K562 (cell line): ENCODE data around the gene SATB2. TPM values are rescaled to one million over a fixed set of nuclear protein-coding genes. Genes with fewer than 3 reads are reported as not detected.

Experiments
- ARHGAP35 ChIP-seq: fragments of 450-650 bp; IDR thresholded peaks from 2 replicates; pipeline ENCODE4 v1.6.1; 2018; ENCODE audit not compliant: partially characterized antibody
- BRD4 ChIP-seq: fragments of 200-600 bp; sonication (generic); IDR thresholded peaks from 2 replicates; pipeline ENCODE4 v1.6.1; 2017; ENCODE audit warnings: inconsistent platforms
- FIP1L1 ChIP-seq: fragments of 200-400 bp; formaldehyde crosslinking; IDR thresholded peaks from 2 replicates; pipeline ENCODE4 v1.6.1; 2018; ENCODE audit warnings: mild to moderate bottlenecking, low read depth, low read length; ENCODE audit not compliant: poor library complexity, severe bottlenecking
- HDAC1 ChIP-seq, 2 experiments: fragments of 450-650 bp; IDR thresholded peaks; 2 replicates each; pipeline ENCODE4 v1.6.1; 2016 to 2017; ENCODE audit warnings: inconsistent platforms in 1 of 2, mild to moderate bottlenecking in 1 of 2, moderate library complexity in 1 of 2
- HNRNPUL1 ChIP-seq: fragments of 200-400 bp; formaldehyde crosslinking; IDR thresholded peaks from 2 replicates; pipeline ENCODE4 v1.6.1; 2017; ENCODE audit warnings: low read length
- ILF3 ChIP-seq: fragments of 450-650 bp; IDR thresholded peaks from 2 replicates; pipeline ENCODE4 v1.6.1; 2018; ENCODE audit warnings: antibody characterized with exemption, mild to moderate bottlenecking, moderate library complexity, borderline replicate concordance
- IRF2 ChIP-seq: sonication (generic); formaldehyde crosslinking; IDR thresholded peaks from 2 replicates; pipeline ENCODE4 v1.8.1; 2022; ENCODE audit warnings: mild to moderate bottlenecking, missing genetic modification reagents
- IRF9 ChIP-seq: fragments of 450-650 bp; IDR thresholded peaks from 2 replicates; pipeline ENCODE4 v1.6.1; 2016; ENCODE audit warnings: missing biosample characterization, missing genetic modification characterization
- NCOA1 ChIP-seq: fragments of 450-650 bp; IDR thresholded peaks from 2 replicates; pipeline ENCODE4 v1.6.1; 2016; ENCODE audit warnings: low read depth
- PHF8 ChIP-seq: fragments of 200-600 bp; sonication (generic); IDR thresholded peaks from 2 replicates; pipeline ENCODE4 v1.6.1; 2012; ENCODE audit warnings: mixed run types, mild to moderate bottlenecking, inconsistent platforms, low read length, moderate library complexity, borderline replicate concordance
- PREB ChIP-seq: sonication (generic); formaldehyde crosslinking; IDR thresholded peaks from 2 replicates; pipeline ENCODE4 v1.8.1; 2023; ENCODE audit warnings: mild to moderate bottlenecking, missing genetic modification reagents
- RBM22 ChIP-seq: fragments of 200-400 bp; formaldehyde crosslinking; IDR thresholded peaks from 2 replicates; pipeline ENCODE4 v1.6.1; 2018; ENCODE audit warnings: low read length, low read depth; ENCODE audit not compliant: poor library complexity, severe bottlenecking
- RFX1 ChIP-seq: fragments of 450-650 bp; IDR thresholded peaks from 2 replicates; pipeline ENCODE4 v1.6.1; 2016; ENCODE audit warnings: mild to moderate bottlenecking, moderate library complexity
- SMC3 ChIP-seq: conservative IDR thresholded peaks from 2 replicates; pipeline ENCODE4 v1.6.1; 2011; ENCODE audit warnings: low read depth, low read length, improper control_type of control experiment; ENCODE audit not compliant: insufficient read depth
- SRF ChIP-seq, 2 experiments: fragments of 250-450, 450-650 bp in 1 of 2; sonication (Bioruptor Pico) in 1 of 2; sonication (generic) in 1 of 2; formaldehyde crosslinking; IDR thresholded peaks; 2 replicates each; pipeline versions ENCODE4 v1.5.0 to v1.5.1; 2020 to 2022; ENCODE audit warnings: mild to moderate bottlenecking in 1 of 2, missing genetic modification reagents in 1 of 2
- STAT5A ChIP-seq: IDR thresholded peaks from 2 replicates; pipeline ENCODE4 v1.6.1; 2012; ENCODE audit warnings: low read length, inconsistent platforms, borderline replicate concordance
- TEAD2 ChIP-seq: fragments of 450-650 bp; IDR thresholded peaks from 2 replicates; pipeline ENCODE4 v1.6.1; 2016; ENCODE audit warnings: missing genetic modification characterization, control low read depth, missing compliant biosample characterization
- TRIM25 ChIP-seq: fragments of 450-650 bp; IDR thresholded peaks from 2 replicates; pipeline ENCODE4 v1.7.0; 2016; ENCODE audit warnings: borderline replicate concordance
- XRCC3 ChIP-seq: fragments of 450-650 bp; IDR thresholded peaks from 2 replicates; pipeline ENCODE4 v1.6.1; 2017; ENCODE audit warnings: mild to moderate bottlenecking, moderate library complexity
- ZBTB1 ChIP-seq: sonication (generic); formaldehyde crosslinking; IDR thresholded peaks from 2 replicates; pipeline ENCODE4 v1.8.1; 2023; ENCODE audit warnings: missing genetic modification reagents, low read depth, mild to moderate bottlenecking, borderline replicate concordance
- ZBTB17 ChIP-seq: fragments of 450-650 bp; formaldehyde crosslinking; IDR thresholded peaks from 2 replicates; pipeline ENCODE4 v1.4.0; 2020; ENCODE audit warnings: mild to moderate bottlenecking
- ZNF212 ChIP-seq: fragments of 450-650 bp; formaldehyde crosslinking; IDR thresholded peaks from 2 replicates; pipeline ENCODE4 v1.4.0; 2020; ENCODE audit warnings: mild to moderate bottlenecking
- ZNF57 ChIP-seq: fragments of 450-650 bp; formaldehyde crosslinking; IDR thresholded peaks from 2 replicates; pipeline ENCODE4 v1.4.0; 2020; ENCODE audit warnings: mild to moderate bottlenecking, moderate library complexity
- polyA plus RNA-seq, 8 experiments: library from polyadenylated mRNA; depleted of rRNA in 4 of 8; stranded (reverse) in 5 of 8; unstranded in 3 of 8; fragments of >200 nt; fragmentation: Nextera tagmentation in 2 of 8; fragmentation: Illumina TruSeq in 1 of 8; extraction: Ambion mirVana in 2 of 8; extraction: Trizol in 1 of 8; gene quantifications; 2 replicates each; pipeline versions ENCODE4 v1.2.1 to v1.2.3, GENCODE V29; 2011 to 2014; ENCODE audit warnings: inconsistent platforms in 1 of 8, missing spikeins in 1 of 8
- total RNA-seq, 7 experiments: library from RNA; depleted of rRNA in 6 of 7; stranded (reverse); fragments of >200 nt in 6 of 7; fragmentation: Illumina TruSeq in 2 of 7; extraction: Trizol in 2 of 7; gene quantifications; 2 replicates each; pipeline versions ENCODE4 v1.2.1 to v1.2.3, GENCODE V29; 2011 to 2021; ENCODE audit warnings: low replicate concordance in 1 of 7
- TF ChIP-seq, protein P1 (sequence below), 2 experiments: fragments of 450-650 bp; IDR thresholded peaks; 2 replicates each; pipeline ENCODE4 v1.6.1; 2016

The SATB2 gene
- total and polyA plus RNA-seq, 9 of the 15 experiments (the other 6 are each of a cell fraction or from before 2014, with no cell fraction given): 4.5 to 34.0 (median 15.1) TPM

- TF ChIP-seq TRIM25 (no peak), BRD4 (0 out of 2 replicates have a peak, but pooled peaks have one; percentile 38), HDAC1 (IDR thresholded peaks at IDR 0.05) (peak in 1 of 2 experiments; percentile 72; a peak in 2 of 4 replicates), TEAD2 (tag) (no peak), ARHGAP35 (no peak), IRF9 (no peak), PREB (CRISPR knock-in tag) (no peak), ILF3 (no peak), NCOA1 (peak; percentile 13; the same call in 1 of the 2 replicates), SMC3 (no peak), FIP1L1 (peak; percentile 80), XRCC3 (no peak), STAT5A (peak; percentile 54; the same call in 1 of the 2 replicates), SRF (CRISPR knock-in tag; IDR thresholded peaks at IDR 0.05) (peak in 1 of 2 experiments; percentile 73; a peak in 1 of 4 replicates), ZNF212 (CRISPR knock-in tag) (no peak), ZBTB1 (CRISPR knock-in tag) (peak; percentile 43; the same call in 1 of the 2 replicates), IRF2 (CRISPR knock-in tag) (no peak), RFX1 (no peak), PHF8 (peak; percentile 50; the same call in 1 of the 2 replicates), HNRNPUL1 (no peak), ZNF57 (no peak), ZBTB17 (no peak), RBM22 (no peak)
- TF ChIP-seq, protein P1, sequence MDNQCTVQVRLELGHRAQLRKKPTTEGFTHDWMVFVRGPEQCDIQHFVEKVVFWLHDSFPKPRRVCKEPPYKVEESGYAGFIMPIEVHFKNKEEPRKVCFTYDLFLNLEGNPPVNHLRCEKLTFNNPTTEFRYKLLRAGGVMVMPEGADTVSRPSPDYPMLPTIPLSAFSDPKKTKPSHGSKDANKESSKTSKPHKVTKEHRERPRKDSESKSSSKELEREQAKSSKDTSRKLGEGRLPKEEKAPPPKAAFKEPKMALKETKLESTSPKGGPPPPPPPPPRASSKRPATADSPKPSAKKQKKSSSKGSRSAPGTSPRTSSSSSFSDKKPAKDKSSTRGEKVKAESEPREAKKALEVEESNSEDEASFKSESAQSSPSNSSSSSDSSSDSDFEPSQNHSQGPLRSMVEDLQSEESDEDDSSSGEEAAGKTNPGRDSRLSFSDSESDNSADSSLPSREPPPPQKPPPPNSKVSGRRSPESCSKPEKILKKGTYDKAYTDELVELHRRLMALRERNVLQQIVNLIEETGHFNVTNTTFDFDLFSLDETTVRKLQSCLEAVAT (IDR thresholded peaks at IDR 0.05): 0 out of 4 replicates have a peak, but pooled peaks of 1 of the 2 experiments have one; percentile 7
These were observed 2.0 kb downstream of the SATB2 start (continued) for GRCh38 chr2:199455545-199456382.
